GM12874 (cell line): ENCODE results near the gene ALDH7A1.

Experiments used
- CTCF ChIP-seq: IDR thresholded peaks from 2 replicates; pipeline ENCODE4 v1.5.1; 2011; ENCODE audit warnings: low read depth, mild to moderate bottlenecking, control low read depth, low read length, moderate library complexity; ENCODE audit not compliant: insufficient read depth

Gene ALDH7A1

GRCh38 chr5:126624534-126624933 lies 29.5 kb upstream of the ALDH7A1 start:
- TF ChIP-seq CTCF: no peak

- TF ChIP-seq CTCF: no peak
Observed at GRCh38 chr5:126619781-126620180, 24.8 kb upstream of the ALDH7A1 start.

DNA sequence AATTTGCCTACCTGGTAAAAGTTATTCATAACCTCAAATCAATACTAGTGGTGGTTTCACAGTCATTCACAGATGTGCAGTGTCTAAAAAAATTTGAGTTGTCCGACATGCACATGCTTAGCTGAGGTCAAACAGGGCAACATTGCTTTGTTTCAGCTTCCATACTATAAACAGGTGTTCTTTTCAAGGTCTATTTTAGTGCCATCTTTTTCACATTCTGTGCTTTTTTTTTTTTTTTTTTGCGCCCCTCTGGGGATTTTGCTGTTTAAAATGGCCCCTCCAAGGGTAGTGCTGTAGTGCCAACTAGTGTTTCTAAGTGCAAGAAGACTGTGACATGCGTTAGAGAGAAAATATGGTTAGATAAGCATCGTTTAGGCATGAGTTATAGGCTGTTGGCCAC lies 20.3 kb upstream of the ALDH7A1 start:
- 0 out of 2 replicates have a peak, but pooled peaks have one; percentile 20 for TF ChIP-seq CTCF

- TF ChIP-seq CTCF: no peak
Observed at GRCh38 chr5:126613941-126614592, 19.0 kb upstream of the ALDH7A1 start.

GRCh38 chr5:126610616-126611015 lies 15.6 kb upstream of the ALDH7A1 start:
- no peak for TF ChIP-seq CTCF

DNA sequence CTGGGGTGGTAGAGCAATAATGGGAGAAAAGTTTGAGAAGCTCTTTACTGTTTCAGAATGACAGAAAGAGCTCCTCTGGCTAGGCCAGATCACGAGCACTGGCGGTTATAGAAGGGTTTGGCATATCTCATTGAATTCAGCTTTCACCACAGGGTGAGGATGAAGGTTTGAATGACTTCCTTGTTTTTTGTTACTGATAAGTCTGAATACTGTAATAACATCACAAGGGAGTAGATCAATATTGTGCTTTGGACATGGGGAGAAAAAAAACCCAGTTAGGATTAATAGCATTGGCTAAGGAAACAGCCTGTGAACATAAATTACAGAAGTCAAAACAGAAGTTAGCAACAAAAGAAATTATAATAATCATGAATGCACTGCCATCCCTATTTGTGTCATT lies 15.1 kb upstream of the ALDH7A1 start:
- no peak for TF ChIP-seq CTCF

DNA sequence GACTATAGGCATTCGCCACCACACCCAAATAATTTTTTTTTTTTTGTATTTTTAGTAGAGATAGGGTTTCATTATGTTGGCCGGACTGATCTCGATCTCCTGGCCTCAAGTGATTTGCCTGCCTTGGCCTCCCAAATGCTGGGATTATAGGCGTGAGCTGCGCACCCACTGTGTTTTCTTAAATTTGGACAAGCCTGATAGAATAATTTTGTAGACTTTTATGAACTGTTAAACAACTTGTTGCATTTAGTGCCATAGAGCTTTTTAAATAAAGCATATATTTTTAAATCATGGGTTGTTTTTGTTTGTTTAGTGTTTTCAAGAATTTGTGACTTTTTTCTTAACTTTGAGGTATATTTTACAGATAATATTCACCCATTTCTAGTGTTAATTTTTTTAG lies 10.5 kb upstream of the ALDH7A1 start:
- no peak for TF ChIP-seq CTCF

GRCh38 chr5:126603402-126603991 lies 8.5 kb upstream of the ALDH7A1 start:
- no peak for TF ChIP-seq CTCF
